Stomach (tissue), 9 donors: ENCODE results near the gene HCFC1R1. TPM values are rescaled to one million over a fixed set of nuclear protein-coding genes. Genes with fewer than 3 reads are reported as not detected.
A peak's percentile ranks its signal among the peaks of the same experiment; 100 is the strongest.

Experiments
- DNase-seq, 2 donors: peaks; one replicate each; pipeline versions ENCODE4 v3.0.0 to v3.0.0-alpha.2; 2013 to 2019
- H3K27ac ChIP-seq, 5 donors: fragments of 200-600 bp in 4 of 5; sonication (generic) in 4 of 5; one replicate each; pipeline ENCODE4 v1.5.1; 2013 to 2019; ENCODE audit warnings: mild to moderate bottlenecking in 1 of 5, moderate library complexity in 1 of 5
- H3K27me3 ChIP-seq, 3 donors: fragments of 200-600 bp; sonication (generic); one replicate each; pipeline ENCODE4 v1.5.1; 2017 to 2019; ENCODE audit warnings: mixed run types in 1 of 3
- H3K36me3 ChIP-seq, 4 donors: fragments of 200-600 bp; sonication (generic); 1 replicate in 3 of 4; 2 replicates in 1 of 4; pipeline ENCODE4 v1.5.1; 2016 to 2019
- H3K4me1 ChIP-seq, 4 donors: fragments of 200-600 bp; sonication (generic); one replicate each; pipeline ENCODE4 v1.5.1; 2016 to 2019
- H3K4me3 ChIP-seq, 4 donors: fragments of 200-600 bp; sonication (generic) in 3 of 4; one replicate each; pipeline ENCODE4 v1.5.1; 2016 to 2019; ENCODE audit warnings: mild to moderate bottlenecking in 1 of 4
- H3K9me3 ChIP-seq, 4 donors: fragments of 200-600 bp; sonication (generic); one replicate each; pipeline ENCODE4 v1.5.1; 2016 to 2019
- EP300 ChIP-seq: sonication (generic); formaldehyde crosslinking; IDR thresholded peaks from one replicate; pipeline ENCODE4 v1.6.1; 2017; ENCODE audit warnings: antibody characterized with exemption
- POLR2A ChIP-seq, 4 donors: fragments of 450-650 bp; IDR thresholded peaks; one replicate each; pipeline ENCODE4 v1.6.1; 2016; ENCODE audit warnings: antibody characterized with exemption in 4 of 4, control low read depth in 2 of 4, mild to moderate bottlenecking in 1 of 4, moderate library complexity in 1 of 4
- POLR2AphosphoS5 ChIP-seq, 3 donors: sonication (generic); formaldehyde crosslinking; IDR thresholded peaks; one replicate each; pipeline ENCODE4 v1.6.1; 2016; ENCODE audit warnings: antibody characterized with exemption in 3 of 3
- WGBS, 5 donors: extraction: QIAGEN DNeasy Blood & Tissue Kit in 3 of 5; methylation state at CpG; one replicate each; pipeline versions ENCODE4 v1.1.5 to v1.1.7; 2013 to 2018; 5-methylcytosine and 5-hydroxymethylcytosine counted together
- intact Hi-C: fragments of 100-400 bp; cut with DNase I; formaldehyde crosslinking; loops from one replicate; pipeline ENCODE4 v1.15.1; 2023; ENCODE audit warnings: low total_unique reads
- polyA plus RNA-seq, 3 donors: library from polyadenylated mRNA; stranded (reverse); fragments of 200-250 nt; gene quantifications; one replicate each; pipeline ENCODE4 v1.2.3, GENCODE V29; 2013
- total RNA-seq, 5 donors: library from RNA; depleted of rRNA; stranded (reverse); fragments of >200 nt; gene quantifications; one replicate each; pipeline versions ENCODE4 v1.1.0 to v1.2.3, GENCODE V29; 2014 to 2016
- TF ChIP-seq, protein P1 (sequence below), 7 experiments: fragments of 450-650 bp in 4 of 7; fragments of 200-600 bp in 3 of 7; sonication (generic) in 3 of 7; IDR thresholded peaks; one replicate each; pipeline ENCODE4 v1.5.1; 2016 to 2019; ENCODE audit warnings: antibody characterized with exemption in 7 of 7, control low read depth in 2 of 7, mild to moderate bottlenecking in 1 of 7
- donor health status: healthy with polysubstance abuse.
- donor health status: Bipolar disorder and iron deficiency.
- donor health status: healthy.

HCFC1R1 gene
- total and polyA plus RNA-seq, 8 donors = 11.0 to 128 (median 60.7) TPM

DNA sequence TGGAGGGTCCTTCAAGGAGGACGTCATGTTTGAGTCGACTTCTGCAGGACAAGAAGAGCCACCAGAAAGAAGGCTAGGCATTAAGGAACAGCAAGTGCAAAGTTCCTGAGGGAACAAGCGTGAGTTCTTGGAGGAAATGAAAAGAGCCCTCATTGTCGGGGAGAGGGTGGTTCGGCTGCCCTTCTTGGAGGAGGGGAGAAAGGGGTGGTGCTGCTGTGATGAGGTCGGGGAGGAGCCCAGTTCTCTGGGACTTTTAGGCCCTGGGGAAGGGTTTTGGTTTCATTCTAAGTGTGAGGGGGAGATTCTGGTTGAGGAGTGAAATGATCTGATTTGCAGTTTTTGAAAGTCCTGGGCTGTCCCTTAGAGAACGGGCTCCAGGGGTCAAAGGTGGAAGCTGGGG is 8.9 kb upstream of the HCFC1R1 start:
- intact Hi-C loops = no loop called here
- no peak overlapping the region for H3K27ac ChIP-seq
- H3K9me3 ChIP-seq = no peaks in the 10 kb centered on the region
- H3K4me1 ChIP-seq = peaks cover 14 to 55% (median 52%) of the 10 kb centered on the region in 4 donors
- no peak for DNase-seq
- WGBS, 5 donors = 32 to 61% (median 51%) methylated on average over 7 of the region's 7 CpGs
- H3K36me3 ChIP-seq = peaks cover 0 to 22% (median 2%) of the 10 kb centered on the region in 4 donors
- H3K4me3 ChIP-seq = no peak overlapping the region
- TF ChIP-seq POLR2AphosphoS5 (IDR thresholded peaks at IDR 0.05) (no peak), POLR2A (IDR thresholded peaks at IDR 0.05) (no peak), EP300 (no peak)
- TF ChIP-seq, protein P1, sequence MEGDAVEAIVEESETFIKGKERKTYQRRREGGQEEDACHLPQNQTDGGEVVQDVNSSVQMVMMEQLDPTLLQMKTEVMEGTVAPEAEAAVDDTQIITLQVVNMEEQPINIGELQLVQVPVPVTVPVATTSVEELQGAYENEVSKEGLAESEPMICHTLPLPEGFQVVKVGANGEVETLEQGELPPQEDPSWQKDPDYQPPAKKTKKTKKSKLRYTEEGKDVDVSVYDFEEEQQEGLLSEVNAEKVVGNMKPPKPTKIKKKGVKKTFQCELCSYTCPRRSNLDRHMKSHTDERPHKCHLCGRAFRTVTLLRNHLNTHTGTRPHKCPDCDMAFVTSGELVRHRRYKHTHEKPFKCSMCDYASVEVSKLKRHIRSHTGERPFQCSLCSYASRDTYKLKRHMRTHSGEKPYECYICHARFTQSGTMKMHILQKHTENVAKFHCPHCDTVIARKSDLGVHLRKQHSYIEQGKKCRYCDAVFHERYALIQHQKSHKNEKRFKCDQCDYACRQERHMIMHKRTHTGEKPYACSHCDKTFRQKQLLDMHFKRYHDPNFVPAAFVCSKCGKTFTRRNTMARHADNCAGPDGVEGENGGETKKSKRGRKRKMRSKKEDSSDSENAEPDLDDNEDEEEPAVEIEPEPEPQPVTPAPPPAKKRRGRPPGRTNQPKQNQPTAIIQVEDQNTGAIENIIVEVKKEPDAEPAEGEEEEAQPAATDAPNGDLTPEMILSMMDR (IDR thresholded peaks at IDR 0.05) = no peak
- H3K27me3 ChIP-seq = peaks cover 11 to 94% (median 57%) of the 10 kb centered on the region in 3 donors

DNA sequence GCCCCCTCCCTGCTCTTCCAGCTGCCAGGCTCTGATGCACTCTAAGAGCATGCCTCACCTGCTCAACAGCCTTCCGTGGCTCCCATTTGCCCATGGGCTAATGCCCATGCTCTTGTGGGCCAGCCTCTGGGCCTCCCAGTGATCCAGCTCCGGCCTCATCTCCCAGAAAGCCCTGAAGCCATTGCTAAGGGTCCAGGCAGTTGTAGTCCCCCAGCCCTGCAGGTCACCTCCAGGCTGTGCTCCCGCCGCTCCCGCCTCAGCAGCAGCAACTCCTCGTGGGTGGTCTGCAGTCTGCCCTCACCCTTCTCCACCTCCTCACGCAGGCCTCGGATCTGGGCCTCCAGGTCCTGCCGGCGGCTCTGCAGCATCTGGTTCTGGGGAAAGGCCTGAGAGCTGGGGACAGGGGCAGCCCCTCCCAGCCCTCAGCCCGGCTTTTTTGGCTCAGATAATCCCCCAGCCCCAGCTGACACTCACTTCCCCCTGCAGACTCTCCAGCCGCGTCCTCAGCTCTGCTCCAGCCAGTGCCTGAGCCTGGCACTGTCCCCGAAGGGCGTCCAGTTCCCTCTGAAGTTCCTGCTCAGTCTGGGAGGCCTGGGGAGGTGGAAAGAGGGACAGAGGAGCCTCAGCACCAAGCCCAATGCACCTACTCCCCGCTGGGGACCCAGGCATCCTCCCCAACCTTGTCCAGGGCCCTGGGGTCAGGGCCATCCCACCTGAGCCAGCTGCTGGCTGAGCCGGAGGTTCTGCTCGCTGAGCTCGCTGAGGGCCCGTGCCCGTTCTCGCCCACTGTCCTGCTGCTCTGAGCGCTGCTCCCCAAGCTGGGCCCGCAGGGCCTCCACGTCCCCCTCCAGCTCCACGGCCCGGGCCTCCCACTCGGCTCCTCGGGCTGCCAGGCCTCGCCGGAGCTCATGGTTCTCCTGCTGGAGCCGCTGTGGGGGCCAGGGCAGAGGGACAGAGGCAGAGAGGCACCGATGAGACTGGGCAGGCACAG is 6.8 kb upstream of the HCFC1R1 start:
- Histone ChIP-seq H3K4me1 (peaks cover 10 to 44% (median 38%) of the 10 kb centered on the region in 4 donors), H3K36me3 (peaks cover 14 to 41% (median 22%) of the 10 kb centered on the region in 4 donors), H3K27ac (no peak overlapping the region), H3K27me3 (peaks cover 3 to 73% (median 36%) of the 10 kb centered on the region in 3 donors), H3K4me3 (no peak overlapping the region), H3K9me3 (no peaks in the 10 kb centered on the region)
- WGBS, 5 donors = 77 to 87% (median 84%) methylated on average over 16 to 33 of the region's 33 CpGs
- intact Hi-C loops = no loop called here
- no peak for DNase-seq
- TF ChIP-seq EP300 = no peak
- no peak for TF ChIP-seq POLR2A (IDR thresholded peaks at IDR 0.05)
- TF ChIP-seq, protein P1 (IDR thresholded peaks at IDR 0.05) = no peak
- no peak for TF ChIP-seq POLR2AphosphoS5 (IDR thresholded peaks at IDR 0.05)

DNA sequence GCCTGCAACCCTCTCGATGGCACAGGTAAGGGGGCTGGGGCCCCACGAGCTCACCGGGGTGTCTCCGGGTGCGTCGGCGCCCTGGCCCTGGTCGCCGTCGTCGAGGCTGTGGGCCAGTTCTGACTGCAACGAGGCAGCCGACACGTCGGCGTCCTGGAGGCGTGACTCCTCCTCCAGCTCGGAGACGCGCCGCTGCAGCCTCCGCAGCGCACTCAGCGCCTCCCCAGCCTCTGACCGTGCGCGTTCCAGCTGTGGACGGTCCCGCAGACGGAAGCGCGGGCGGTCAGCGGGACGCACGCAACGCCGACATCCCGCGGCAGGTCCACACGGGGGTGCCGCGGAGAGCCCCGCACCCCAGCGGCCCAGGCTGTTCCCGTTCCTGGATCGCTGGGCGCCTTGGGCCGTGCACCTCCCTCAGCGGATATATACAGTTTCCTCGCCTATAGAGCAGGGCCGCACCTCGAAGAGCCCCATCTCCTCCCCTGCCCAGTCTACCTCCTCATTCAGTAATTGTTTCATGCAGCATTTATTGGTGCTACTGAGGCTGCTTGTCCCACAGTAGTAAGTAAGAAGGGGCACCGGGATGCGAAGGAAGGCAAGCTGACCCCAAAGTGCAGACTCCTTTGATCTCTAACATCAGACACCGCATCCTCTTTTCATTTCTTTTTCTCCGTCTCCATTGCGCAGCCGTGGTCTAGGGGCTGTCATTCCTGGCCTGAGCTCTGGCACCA is 5.9 kb upstream of the HCFC1R1 start:
- H3K27ac ChIP-seq = no peak overlapping the region
- peaks cover 3 to 65% (median 30%) of the 10 kb centered on the region in 3 donors for H3K27me3 ChIP-seq
- H3K36me3 ChIP-seq = peaks cover 14 to 41% (median 23%) of the 10 kb centered on the region in 4 donors
- peaks cover 11 to 46% (median 41%) of the 10 kb centered on the region in 4 donors for H3K4me1 ChIP-seq
- no peak for TF ChIP-seq EP300
- no peak for TF ChIP-seq POLR2AphosphoS5 (IDR thresholded peaks at IDR 0.05)
- no peak for TF ChIP-seq POLR2A (IDR thresholded peaks at IDR 0.05)
- TF ChIP-seq, protein P1 (IDR thresholded peaks at IDR 0.05) = no peak
- H3K9me3 ChIP-seq = no peaks in the 10 kb centered on the region
- intact Hi-C loops = no loop called here
- peak in 1 of 2 donors; percentile 72 for DNase-seq
- WGBS, 5 donors = 27 to 54% (median 49%) methylated on average over 44 to 59 of the region's 59 CpGs
- peak overlapping the region in 2 of 4 donors; percentile 3 to 6 for H3K4me3 ChIP-seq

DNA sequence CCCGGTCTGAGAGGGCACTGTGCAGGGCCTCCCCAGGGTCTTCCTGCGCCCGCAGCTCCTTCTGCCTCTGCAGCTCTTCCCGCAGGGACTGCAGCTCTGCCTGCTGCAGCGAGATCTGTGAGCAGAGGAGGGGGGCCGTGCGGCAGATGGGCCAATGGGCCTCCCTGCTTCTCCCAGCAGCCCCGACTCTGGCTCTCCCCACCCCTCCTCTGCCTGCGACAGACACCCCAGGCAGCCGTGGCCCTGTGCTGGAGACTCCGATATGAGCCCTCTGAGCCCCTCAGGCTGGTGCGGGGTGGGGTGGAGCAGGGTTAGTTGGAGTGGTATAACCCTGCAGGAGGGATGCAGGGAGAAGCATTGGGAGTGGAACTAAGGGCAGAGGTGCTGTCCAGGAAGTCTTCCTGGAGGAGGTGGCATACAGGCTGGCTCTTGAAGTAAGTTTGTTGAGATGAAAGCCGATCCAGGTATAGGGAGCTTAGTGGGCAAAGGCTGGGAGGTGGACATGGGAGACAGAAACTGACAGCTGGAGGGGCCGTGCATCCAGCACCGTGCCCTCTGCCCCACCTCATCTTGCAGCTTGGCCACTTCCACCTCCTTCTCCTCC is 5.1 kb upstream of the HCFC1R1 start:
- Histone ChIP-seq H3K27me3 (peaks cover 3 to 56% (median 29%) of the 10 kb centered on the region in 3 donors), H3K9me3 (no peaks in the 10 kb centered on the region)

More for the DNA sequence above, 5.1 kb upstream of the HCFC1R1 start:
- Histone ChIP-seq H3K4me3 (peak overlapping the region in 3 of 4 donors; percentile 2 to 21 (median 16)), H3K36me3 (peaks cover 14 to 41% (median 23%) of the 10 kb centered on the region in 4 donors), H3K27ac (no peak overlapping the region), H3K4me1 (peaks cover 16 to 51% (median 47%) of the 10 kb centered on the region in 4 donors)
- DNase-seq = no peak
- TF ChIP-seq, protein P1 (IDR thresholded peaks at IDR 0.05) = no peak
- TF ChIP-seq POLR2AphosphoS5 (IDR thresholded peaks at IDR 0.05) (no peak), POLR2A (IDR thresholded peaks at IDR 0.05) (no peak), EP300 (no peak)
- WGBS, 5 donors = 39 to 55% (median 50%) methylated on average over 12 to 15 of the region's 15 CpGs
- intact Hi-C loops = no loop called here
